SU-DHL-6 (cell line): Measurements from ENCODE around the gene KRT2.

Experiments
- EZH2phosphoT487 ChIP-seq: fragments of 200-600 bp; sonication (generic), shearing (Covaris generic); conservative IDR thresholded peaks from 2 replicates; pipeline ENCODE4 v1.6.1; 2018; ENCODE audit warnings: mild to moderate bottlenecking, antibody characterized with exemption, low read length, moderate library complexity, mixed read lengths
- TF ChIP-seq, protein P1 (sequence below): fragments of 200-600 bp; sonication (generic); IDR thresholded peaks from one replicate; pipeline ENCODE4 v1.5.1; 2017; ENCODE audit warnings: antibody characterized with exemption, mild to moderate bottlenecking, low read length, moderate library complexity; ENCODE audit not compliant: insufficient read depth, poor library complexity, severe bottlenecking

DNA sequence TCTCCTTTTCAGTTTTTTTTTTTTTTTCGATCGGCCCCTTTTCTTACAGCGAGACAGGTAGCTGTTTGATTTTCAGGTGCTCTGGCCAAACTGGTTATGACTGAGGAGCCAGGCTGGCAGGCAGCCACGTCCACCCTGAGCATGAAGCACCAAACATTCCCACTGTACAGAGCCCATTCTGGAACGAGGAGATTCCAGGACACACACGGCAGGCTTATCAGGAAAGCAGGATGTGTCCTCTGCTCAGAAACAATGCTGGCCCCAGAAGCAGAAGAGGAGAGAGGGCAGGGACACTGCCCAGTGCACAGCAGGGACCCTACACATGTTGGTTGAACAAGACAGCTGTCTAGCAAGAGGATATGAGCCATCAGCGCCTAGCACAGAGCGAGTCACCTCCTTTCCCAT, 3.7 kb upstream of the KRT2 start:
- TF ChIP-seq, protein P1, sequence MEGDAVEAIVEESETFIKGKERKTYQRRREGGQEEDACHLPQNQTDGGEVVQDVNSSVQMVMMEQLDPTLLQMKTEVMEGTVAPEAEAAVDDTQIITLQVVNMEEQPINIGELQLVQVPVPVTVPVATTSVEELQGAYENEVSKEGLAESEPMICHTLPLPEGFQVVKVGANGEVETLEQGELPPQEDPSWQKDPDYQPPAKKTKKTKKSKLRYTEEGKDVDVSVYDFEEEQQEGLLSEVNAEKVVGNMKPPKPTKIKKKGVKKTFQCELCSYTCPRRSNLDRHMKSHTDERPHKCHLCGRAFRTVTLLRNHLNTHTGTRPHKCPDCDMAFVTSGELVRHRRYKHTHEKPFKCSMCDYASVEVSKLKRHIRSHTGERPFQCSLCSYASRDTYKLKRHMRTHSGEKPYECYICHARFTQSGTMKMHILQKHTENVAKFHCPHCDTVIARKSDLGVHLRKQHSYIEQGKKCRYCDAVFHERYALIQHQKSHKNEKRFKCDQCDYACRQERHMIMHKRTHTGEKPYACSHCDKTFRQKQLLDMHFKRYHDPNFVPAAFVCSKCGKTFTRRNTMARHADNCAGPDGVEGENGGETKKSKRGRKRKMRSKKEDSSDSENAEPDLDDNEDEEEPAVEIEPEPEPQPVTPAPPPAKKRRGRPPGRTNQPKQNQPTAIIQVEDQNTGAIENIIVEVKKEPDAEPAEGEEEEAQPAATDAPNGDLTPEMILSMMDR: no peak
- no peak for TF ChIP-seq EZH2phosphoT487
